Liver (tissue), 9 donors: ENCODE data around the gene GSAP. TPM values are rescaled to one million over a fixed set of nuclear protein-coding genes. Genes with fewer than 3 reads are reported as not detected.

Experiments used
- DNase-seq: peaks from one replicate; pipeline ENCODE4 v3.0.0-alpha.2; 2017; ENCODE audit warnings: low spot score
- H3K27ac ChIP-seq, 2 donors: one replicate each; pipeline ENCODE4 v1.7.0; 2013; ENCODE audit warnings: inconsistent platforms in 2 of 2, low read length in 2 of 2, control low read depth in 1 of 2, low read depth in 1 of 2, mild to moderate bottlenecking in 1 of 2
- H3K27me3 ChIP-seq, 4 donors: one replicate each; pipeline versions ENCODE4 v1.6.1 to v1.7.0; 2013; ENCODE audit warnings: low read length in 3 of 4, inconsistent platforms in 1 of 4, mild to moderate bottlenecking in 1 of 4, moderate library complexity in 1 of 4; ENCODE audit not compliant: control insufficient read depth in 4 of 4, insufficient read depth in 4 of 4
- H3K36me3 ChIP-seq, 4 donors: one replicate each; pipeline versions ENCODE4 v1.6.1 to v1.7.0; 2013; ENCODE audit warnings: low read length in 3 of 4, mild to moderate bottlenecking in 3 of 4, low read depth in 1 of 4, moderate library complexity in 1 of 4; ENCODE audit not compliant: control insufficient read depth in 4 of 4, insufficient read depth in 3 of 4
- H3K4me1 ChIP-seq, 4 donors: one replicate each; pipeline versions ENCODE4 v1.6.1 to v1.7.0; 2013; ENCODE audit warnings: low read length in 3 of 4, mild to moderate bottlenecking in 3 of 4, moderate library complexity in 1 of 4; ENCODE audit not compliant: control insufficient read depth in 4 of 4, insufficient read depth in 4 of 4
- H3K4me3 ChIP-seq, 3 donors: one replicate each; pipeline versions ENCODE4 v1.6.1 to v1.7.0; 2013; ENCODE audit warnings: low read length in 3 of 3, control low read depth in 1 of 3, low read depth in 1 of 3, mild to moderate bottlenecking in 1 of 3
- H3K9ac ChIP-seq, 2 donors: one replicate each; pipeline ENCODE4 v1.7.0; 2013; ENCODE audit warnings: low read length in 2 of 2, mild to moderate bottlenecking in 2 of 2, moderate library complexity in 2 of 2, control low read depth in 1 of 2, low read depth in 1 of 2
- H3K9me3 ChIP-seq, 4 donors: one replicate each; pipeline versions ENCODE4 v1.6.1 to v1.7.0; 2013; ENCODE audit warnings: low read length in 3 of 4; ENCODE audit not compliant: control insufficient read depth in 4 of 4
- FOXA1 ChIP-seq: IDR thresholded peaks from 2 replicates; pipeline ENCODE4 v1.6.1; 2016; ENCODE audit warnings: antibody characterized with exemption
- FOXA2 ChIP-seq: IDR thresholded peaks from 2 replicates; pipeline ENCODE4 v1.6.1; 2016; ENCODE audit warnings: antibody characterized with exemption
- GABPA ChIP-seq, 2 donors: IDR thresholded peaks in 1 of 2; conservative IDR thresholded peaks in 1 of 2; 2 replicates each; pipeline ENCODE4 v1.6.1; 2016; ENCODE audit warnings: antibody characterized with exemption in 2 of 2, mild to moderate bottlenecking in 1 of 2, moderate library complexity in 1 of 2
- HNF4A ChIP-seq, 2 donors: conservative IDR thresholded peaks; 2 replicates each; pipeline ENCODE4 v1.6.1; 2016; ENCODE audit warnings: antibody characterized with exemption in 2 of 2, mild to moderate bottlenecking in 2 of 2
- JUND ChIP-seq, 2 donors: IDR thresholded peaks; 2 replicates each; pipeline ENCODE4 v1.6.1; 2016; ENCODE audit warnings: antibody characterized with exemption in 2 of 2
- RAD21 ChIP-seq, 2 donors: IDR thresholded peaks; 2 replicates each; pipeline ENCODE4 v1.6.1; 2016; ENCODE audit warnings: antibody characterized with exemption in 2 of 2, mild to moderate bottlenecking in 2 of 2
- RXRA ChIP-seq, 2 donors: IDR thresholded peaks; 2 replicates each; pipeline ENCODE4 v1.6.1; 2017 to 2018; ENCODE audit warnings: antibody characterized with exemption in 2 of 2, mild to moderate bottlenecking in 1 of 2
- SP1 ChIP-seq: IDR thresholded peaks from 2 replicates; pipeline ENCODE4 v1.6.1; 2018; ENCODE audit warnings: antibody characterized with exemption, mild to moderate bottlenecking
- TAF1 ChIP-seq: conservative IDR thresholded peaks from 2 replicates; pipeline ENCODE4 v1.6.1; 2016; ENCODE audit warnings: antibody characterized with exemption, mild to moderate bottlenecking
- YY1 ChIP-seq: IDR thresholded peaks from 2 replicates; pipeline ENCODE4 v1.6.1; 2016; ENCODE audit warnings: antibody characterized with exemption, mild to moderate bottlenecking
- WGBS: extraction: QIAGEN DNeasy Blood & Tissue Kit; methylation state at CpG from one replicate; pipeline ENCODE4 v1.1.7; 2013; 5-methylcytosine and 5-hydroxymethylcytosine counted together
- polyA plus RNA-seq, 2 donors: library from polyadenylated mRNA; stranded (reverse) in 1 of 2; unstranded in 1 of 2; fragments of 200-250 nt in 1 of 2; fragments of >200 nt in 1 of 2; fragmentation: Nextera tagmentation in 1 of 2; extraction: Ambion mirVana in 1 of 2; gene quantifications; one replicate each; pipeline versions ENCODE4 v1.2.1 to v1.2.3, GENCODE V29; 2013 to 2015
- total RNA-seq, 2 donors: library from RNA; depleted of rRNA; stranded (reverse); fragments of >200 nt; gene quantifications; one replicate each; pipeline ENCODE4 v1.2.3, GENCODE V29; 2014
- TF ChIP-seq, protein P1 (sequence below): fragments of 150-350 bp; IDR thresholded peaks from 2 replicates; pipeline ENCODE4 v1.5.1; 2017; ENCODE audit warnings: improper control_type of control experiment, low read depth, low read length; ENCODE audit not compliant: missing input control
- TF ChIP-seq, protein P2 (sequence below): IDR thresholded peaks from 2 replicates; pipeline ENCODE4 v1.6.1; 2016; ENCODE audit warnings: antibody characterized with exemption, mild to moderate bottlenecking
- TF ChIP-seq, protein P3 (sequence below): IDR thresholded peaks from 2 replicates; pipeline ENCODE4 v1.6.1; 2016; ENCODE audit warnings: antibody characterized with exemption
- TF ChIP-seq, protein P4 (sequence below): IDR thresholded peaks from 2 replicates; pipeline ENCODE4 v1.6.1; 2016; ENCODE audit warnings: antibody characterized with exemption
- donor health status: healthy.
- donor health status: healthy.
- donor health status: healthy.
- donor health status: healthy.
- donor health status: healthy.

Gene GSAP
- total and polyA plus RNA-seq, 4 donors = 4.1 to 30.9 (median 17.7) TPM

DNA sequence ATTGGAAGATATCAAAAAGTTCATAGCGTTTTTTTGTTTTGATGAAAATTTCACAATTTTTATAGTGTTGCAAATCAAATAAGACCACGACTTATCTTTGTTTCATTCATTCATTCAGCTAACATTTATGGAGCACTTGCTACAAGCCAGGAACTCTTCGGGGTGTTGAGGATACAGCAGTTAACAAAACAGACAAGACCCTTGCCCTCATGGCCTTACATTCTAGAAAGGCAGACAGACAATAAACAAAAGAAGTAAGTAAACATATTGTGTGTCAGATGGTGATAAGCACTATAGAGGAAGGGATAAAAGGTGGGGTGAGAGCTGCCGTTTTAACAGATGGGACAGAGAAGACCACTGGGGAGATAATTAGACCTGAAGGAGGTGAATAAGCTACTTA, 41.6 kb upstream of the GSAP start:
- no peak for TF ChIP-seq GABPA (IDR thresholded peaks at IDR 0.05 in 1 of 2, conservative IDR thresholded peaks at IDR 0.05 in 1 of 2)
- peaks cover 0 to 9% (median 3%) of the 10 kb centered on the region in 4 donors for H3K4me1 ChIP-seq

DNA sequence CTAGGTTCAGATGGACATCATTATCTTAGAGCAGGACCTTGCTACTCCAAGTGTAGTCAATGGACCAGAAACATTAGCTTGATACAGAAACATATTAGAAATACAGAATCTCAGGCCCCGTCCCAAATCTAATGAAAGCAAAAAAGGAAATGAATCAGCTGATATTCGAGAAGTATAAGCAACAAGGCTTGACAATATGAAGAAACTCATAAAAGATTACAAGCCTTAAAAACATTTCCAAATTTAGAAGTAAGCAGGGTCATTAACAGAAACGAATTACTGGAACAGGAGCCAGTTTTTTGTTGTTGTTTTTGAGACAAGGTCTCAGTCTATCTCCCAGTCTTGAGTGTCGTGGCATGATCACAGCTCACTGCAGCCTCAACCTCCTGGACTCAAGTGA, 40.5 kb upstream of the GSAP start:
- H3K27ac ChIP-seq = no peak overlapping the region
- no peaks in the 10 kb centered on the region for H3K36me3 ChIP-seq
- no peak for DNase-seq
- no peak overlapping the region for H3K9ac ChIP-seq
- peaks cover 0 to 9% (median 3%) of the 10 kb centered on the region in 4 donors for H3K4me1 ChIP-seq
- no peaks in the 10 kb centered on the region for H3K9me3 ChIP-seq
- no peak overlapping the region for H3K4me3 ChIP-seq
- TF ChIP-seq SP1 (no peak), FOXA1 (no peak), FOXA2 (no peak), GABPA (IDR thresholded peaks at IDR 0.05 in 1 of 2, conservative IDR thresholded peaks at IDR 0.05 in 1 of 2) (no peak), TAF1 (no peak), YY1 (no peak), RAD21 (IDR thresholded peaks at IDR 0.05) (no peak), HNF4A (conservative IDR thresholded peaks at IDR 0.05) (no peak), RXRA (IDR thresholded peaks at IDR 0.05) (no peak), JUND (IDR thresholded peaks at IDR 0.05) (no peak)
- TF ChIP-seq, protein P1, sequence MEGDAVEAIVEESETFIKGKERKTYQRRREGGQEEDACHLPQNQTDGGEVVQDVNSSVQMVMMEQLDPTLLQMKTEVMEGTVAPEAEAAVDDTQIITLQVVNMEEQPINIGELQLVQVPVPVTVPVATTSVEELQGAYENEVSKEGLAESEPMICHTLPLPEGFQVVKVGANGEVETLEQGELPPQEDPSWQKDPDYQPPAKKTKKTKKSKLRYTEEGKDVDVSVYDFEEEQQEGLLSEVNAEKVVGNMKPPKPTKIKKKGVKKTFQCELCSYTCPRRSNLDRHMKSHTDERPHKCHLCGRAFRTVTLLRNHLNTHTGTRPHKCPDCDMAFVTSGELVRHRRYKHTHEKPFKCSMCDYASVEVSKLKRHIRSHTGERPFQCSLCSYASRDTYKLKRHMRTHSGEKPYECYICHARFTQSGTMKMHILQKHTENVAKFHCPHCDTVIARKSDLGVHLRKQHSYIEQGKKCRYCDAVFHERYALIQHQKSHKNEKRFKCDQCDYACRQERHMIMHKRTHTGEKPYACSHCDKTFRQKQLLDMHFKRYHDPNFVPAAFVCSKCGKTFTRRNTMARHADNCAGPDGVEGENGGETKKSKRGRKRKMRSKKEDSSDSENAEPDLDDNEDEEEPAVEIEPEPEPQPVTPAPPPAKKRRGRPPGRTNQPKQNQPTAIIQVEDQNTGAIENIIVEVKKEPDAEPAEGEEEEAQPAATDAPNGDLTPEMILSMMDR = no peak
- TF ChIP-seq, protein P2, sequence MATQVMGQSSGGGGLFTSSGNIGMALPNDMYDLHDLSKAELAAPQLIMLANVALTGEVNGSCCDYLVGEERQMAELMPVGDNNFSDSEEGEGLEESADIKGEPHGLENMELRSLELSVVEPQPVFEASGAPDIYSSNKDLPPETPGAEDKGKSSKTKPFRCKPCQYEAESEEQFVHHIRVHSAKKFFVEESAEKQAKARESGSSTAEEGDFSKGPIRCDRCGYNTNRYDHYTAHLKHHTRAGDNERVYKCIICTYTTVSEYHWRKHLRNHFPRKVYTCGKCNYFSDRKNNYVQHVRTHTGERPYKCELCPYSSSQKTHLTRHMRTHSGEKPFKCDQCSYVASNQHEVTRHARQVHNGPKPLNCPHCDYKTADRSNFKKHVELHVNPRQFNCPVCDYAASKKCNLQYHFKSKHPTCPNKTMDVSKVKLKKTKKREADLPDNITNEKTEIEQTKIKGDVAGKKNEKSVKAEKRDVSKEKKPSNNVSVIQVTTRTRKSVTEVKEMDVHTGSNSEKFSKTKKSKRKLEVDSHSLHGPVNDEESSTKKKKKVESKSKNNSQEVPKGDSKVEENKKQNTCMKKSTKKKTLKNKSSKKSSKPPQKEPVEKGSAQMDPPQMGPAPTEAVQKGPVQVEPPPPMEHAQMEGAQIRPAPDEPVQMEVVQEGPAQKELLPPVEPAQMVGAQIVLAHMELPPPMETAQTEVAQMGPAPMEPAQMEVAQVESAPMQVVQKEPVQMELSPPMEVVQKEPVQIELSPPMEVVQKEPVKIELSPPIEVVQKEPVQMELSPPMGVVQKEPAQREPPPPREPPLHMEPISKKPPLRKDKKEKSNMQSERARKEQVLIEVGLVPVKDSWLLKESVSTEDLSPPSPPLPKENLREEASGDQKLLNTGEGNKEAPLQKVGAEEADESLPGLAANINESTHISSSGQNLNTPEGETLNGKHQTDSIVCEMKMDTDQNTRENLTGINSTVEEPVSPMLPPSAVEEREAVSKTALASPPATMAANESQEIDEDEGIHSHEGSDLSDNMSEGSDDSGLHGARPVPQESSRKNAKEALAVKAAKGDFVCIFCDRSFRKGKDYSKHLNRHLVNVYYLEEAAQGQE = no peak
- TF ChIP-seq, protein P3, sequence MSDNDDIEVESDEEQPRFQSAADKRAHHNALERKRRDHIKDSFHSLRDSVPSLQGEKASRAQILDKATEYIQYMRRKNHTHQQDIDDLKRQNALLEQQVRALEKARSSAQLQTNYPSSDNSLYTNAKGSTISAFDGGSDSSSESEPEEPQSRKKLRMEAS = no peak
- TF ChIP-seq, protein P4, sequence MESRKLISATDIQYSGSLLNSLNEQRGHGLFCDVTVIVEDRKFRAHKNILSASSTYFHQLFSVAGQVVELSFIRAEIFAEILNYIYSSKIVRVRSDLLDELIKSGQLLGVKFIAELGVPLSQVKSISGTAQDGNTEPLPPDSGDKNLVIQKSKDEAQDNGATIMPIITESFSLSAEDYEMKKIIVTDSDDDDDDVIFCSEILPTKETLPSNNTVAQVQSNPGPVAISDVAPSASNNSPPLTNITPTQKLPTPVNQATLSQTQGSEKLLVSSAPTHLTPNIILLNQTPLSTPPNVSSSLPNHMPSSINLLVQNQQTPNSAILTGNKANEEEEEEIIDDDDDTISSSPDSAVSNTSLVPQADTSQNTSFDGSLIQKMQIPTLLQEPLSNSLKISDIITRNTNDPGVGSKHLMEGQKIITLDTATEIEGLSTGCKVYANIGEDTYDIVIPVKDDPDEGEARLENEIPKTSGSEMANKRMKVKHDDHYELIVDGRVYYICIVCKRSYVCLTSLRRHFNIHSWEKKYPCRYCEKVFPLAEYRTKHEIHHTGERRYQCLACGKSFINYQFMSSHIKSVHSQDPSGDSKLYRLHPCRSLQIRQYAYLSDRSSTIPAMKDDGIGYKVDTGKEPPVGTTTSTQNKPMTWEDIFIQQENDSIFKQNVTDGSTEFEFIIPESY = no peak
- no peaks in the 10 kb centered on the region for H3K27me3 ChIP-seq
- 67% methylated on average over 4 of the region's 4 CpGs for WGBS

More for the DNA sequence above, 41.6 kb upstream of the GSAP start:
- H3K9me3 ChIP-seq = no peaks in the 10 kb centered on the region
- 55% methylated on average over 4 of the region's 4 CpGs for WGBS
- H3K27ac ChIP-seq = no peak overlapping the region
- H3K36me3 ChIP-seq = no peaks in the 10 kb centered on the region
- H3K27me3 ChIP-seq = no peaks in the 10 kb centered on the region
- H3K4me3 ChIP-seq = no peak overlapping the region
- no peak for DNase-seq
- H3K9ac ChIP-seq = no peak overlapping the region
